ENCODE results near the gene ATL1.

ATL1 gene

DNA sequence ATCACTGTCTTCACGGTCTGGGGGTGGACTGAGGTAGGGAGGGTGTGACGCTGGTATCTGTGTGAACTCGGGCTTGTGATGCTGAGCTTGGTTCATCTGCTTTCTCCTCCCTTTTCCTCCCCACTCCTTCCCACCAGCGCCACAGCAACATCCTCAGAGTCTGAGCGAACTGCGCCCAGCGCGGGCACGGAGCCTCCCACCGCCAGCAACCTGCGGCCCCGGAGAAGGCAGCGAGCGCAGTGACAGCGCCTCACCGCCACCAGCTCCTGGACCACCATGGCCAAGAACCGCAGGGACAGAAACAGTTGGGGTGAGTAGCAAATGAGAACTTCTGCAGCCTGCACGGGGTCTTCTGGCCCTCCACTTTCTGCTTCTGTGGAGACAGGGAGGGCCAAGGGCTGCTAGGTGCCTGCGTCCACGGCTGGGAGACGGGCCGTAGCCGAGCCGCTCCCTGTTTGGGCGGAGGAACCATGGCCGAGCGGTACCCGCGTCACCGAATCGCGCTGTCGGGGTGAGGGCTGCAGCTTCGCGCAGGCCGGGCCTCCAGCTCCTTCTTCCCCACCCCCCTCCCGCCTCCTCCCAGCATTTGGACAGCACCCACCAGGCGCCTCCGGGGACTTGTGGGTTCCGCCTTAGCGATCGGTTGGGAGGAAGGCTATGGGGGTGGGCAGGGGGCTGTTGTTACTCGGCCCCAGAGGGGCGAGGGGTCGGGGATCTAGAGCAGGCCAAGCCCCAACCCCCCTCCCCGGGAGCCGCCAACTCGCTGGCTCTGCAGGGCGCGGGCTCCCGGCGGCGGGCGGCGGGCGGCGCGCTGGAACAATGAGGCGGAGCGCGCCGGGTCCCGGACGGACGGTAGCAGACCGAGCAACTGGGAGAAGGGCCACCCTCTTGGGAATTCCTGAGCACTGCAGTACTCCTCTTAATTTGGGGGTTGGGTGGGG is at the start of gene ATL1:
TSS of gene ATL1 (plus strand) at position 156 of the 941 bp plus-strand sequence. CDS start at position 277, 121 bp downstream.
- peak; percentile 57 for DNase-seq

- no peak for DNase-seq
Observed at GRCh38 chr14:50510157-50510556, 49.8 kb upstream of the ATL1 start.

DNA sequence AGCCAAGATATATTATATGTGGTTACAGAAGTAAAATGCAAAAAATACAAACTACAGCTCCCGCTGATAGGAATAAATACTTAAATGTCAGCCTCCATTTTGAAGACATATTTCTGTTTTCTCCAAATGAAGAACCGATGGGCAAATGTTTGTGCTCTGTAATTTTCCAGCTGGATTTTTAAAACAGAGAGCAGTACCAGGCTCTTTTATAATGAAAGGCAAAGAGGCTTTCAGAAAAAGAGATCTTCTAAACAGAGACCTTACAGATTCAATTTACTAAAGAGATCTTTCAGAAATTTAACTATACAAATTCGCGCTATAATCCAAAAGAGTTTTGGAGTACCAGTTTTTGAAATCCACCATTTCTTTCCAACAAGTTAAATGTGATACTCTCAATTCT is 47.5 kb upstream of the ATL1 start:
- DNase-seq, result no peak

GRCh38 chr14:50516091-50516490 is 43.9 kb upstream of the ATL1 start:
- no peak for DNase-seq

- no peak for DNase-seq
Observed at GRCh38 chr14:50520947-50521815, 38.8 kb upstream of the ATL1 start.

DNA sequence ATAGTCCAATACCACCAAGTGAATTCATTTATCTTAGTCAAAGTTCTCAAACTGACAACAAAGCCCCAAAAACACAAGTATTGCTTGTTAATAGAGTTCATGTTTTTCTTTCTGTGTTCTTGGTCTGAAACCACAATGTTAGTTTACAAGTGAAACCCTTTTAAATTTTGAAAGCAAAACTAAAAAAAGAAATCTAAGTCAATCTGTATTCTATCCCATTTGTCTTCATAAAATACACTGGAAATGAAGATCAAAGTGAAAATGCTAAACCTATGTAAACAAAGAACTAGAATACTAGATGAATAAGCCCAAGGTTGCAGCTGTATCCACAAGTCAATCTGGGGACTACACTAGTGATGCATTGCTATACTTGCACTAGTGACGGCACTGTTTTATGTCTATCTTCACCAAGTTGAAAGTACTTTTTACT is 38.0 kb upstream of the ATL1 start:
- no peak for DNase-seq

GRCh38 chr14:50523271-50524041 is 36.5 kb upstream of the ATL1 start:
- DNase-seq, result no peak

DNA sequence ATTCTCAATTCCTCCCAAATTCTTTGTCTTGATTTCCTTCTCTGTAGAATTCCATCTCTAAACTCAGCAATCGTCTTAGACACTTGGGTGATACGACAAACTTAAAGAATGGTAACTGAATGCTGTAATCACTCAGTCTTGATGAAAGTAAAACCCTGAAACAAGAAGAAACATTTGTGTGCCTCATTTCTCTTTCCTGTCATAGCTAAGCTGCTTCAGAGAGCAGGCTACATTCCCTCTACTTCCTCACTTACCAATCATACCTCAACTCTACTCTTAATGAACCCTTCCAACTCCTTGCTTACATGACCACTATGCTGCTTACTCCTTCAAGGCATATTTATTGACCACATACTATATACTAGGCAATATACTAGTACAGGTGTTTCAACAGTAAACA is 35.9 kb upstream of the ATL1 start:
- DNase-seq, result no peak

DNA sequence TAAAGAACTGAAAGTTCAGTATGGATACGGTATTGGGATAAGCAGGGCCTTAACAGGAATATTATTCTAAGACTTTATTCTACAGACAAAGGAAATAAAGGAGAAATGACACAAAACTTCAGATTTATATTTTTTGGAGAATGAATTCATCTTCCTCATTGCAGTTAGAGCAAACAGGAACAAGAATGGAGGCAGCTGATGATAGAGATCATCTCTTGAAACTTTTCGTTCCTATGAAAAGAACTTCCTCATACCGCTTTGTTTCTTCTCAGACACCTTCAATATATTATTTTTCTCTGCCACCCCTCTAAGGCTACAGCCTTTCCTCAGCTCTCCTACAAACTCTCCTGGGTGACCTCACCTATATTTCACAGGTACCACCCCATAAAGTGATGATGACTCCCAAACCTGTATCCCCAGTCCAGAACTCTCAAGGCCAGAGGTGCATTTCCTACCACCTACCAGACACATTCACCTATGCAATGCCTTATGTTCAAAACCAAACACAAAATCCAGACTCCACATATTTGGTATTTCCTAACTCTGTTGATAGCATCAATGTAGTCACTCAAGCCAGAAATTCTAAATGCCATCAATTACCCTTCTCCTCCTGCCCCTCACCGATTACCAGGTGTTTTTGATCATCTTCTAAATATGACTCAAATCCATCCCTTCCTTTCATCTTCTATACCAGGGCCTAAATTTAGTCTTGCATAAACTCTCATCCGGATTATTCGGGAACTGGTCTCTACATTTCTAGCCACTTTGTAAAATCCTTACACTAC is 35.0 kb upstream of the ATL1 start:
- DNase-seq, result no peak

DNA sequence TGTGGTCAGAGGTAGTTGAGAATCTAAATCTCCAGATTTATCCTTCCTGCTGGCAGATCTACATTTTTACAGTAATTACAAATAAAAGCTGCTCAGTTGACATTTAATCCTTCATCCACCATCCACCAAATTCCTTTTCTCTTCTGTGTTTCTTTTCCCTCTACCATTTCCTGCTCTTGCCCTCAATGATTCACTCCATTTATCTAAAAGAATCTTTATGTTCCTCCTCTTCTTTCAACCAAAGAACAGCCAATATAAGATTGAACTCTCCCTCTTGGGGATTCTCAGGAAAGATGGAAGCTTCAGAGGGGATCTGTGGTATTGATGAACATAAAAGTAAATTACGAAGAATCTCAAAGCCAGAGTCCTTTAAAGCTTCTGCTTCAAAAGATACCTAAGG is 31.9 kb upstream of the ATL1 start:
- DNase-seq, result no peak

DNA sequence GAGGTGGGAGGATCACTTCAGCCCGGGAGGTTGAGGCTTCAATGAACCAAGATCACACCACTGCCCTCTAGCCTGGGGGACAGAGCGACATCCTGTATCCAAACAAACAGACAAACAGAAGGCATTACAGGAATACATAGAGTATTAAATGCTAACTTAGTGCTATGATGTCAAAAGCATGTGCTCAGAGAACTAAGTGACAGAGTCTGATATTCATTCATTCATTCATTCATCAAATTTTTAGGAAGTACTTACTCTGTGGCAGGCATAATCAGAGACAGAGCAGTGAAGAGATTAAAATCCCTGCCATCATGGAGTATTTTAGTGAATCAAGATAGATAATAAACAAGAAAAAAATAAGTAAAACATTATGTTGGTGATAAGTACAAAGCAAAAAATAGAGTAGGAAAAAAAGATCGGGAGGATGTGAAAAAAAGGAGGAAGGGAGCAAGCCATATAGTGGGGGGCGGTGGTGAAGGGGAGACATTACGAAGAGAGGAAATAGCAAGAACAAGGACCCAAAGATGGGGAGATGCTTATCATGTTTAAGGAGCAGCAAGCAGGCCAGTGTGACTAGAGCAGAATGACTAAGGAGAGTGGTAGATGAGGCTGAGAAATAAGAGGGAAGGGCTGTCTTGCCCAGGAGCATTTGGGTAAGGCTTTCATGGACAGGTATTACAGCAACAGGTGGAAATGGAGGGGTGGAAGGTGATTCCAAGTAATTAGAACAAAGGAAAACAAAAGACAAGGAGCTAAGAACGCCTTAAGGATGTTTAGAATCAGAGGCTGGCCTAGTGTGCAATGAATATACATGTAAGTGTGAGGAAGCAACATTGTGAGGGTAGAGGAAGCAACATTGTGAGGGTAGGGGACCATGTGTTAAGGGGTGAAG is 30.4 kb upstream of the ATL1 start:
- no peak for DNase-seq

GRCh38 chr14:50530358-50530757 is 29.6 kb upstream of the ATL1 start:
- DNase-seq, result no peak

- DNase-seq, result no peak
Observed at GRCh38 chr14:50530794-50531365, 29.1 kb upstream of the ATL1 start.

- DNase-seq, result no peak
Observed at GRCh38 chr14:50531595-50532501, 28.1 kb upstream of the ATL1 start.

DNA sequence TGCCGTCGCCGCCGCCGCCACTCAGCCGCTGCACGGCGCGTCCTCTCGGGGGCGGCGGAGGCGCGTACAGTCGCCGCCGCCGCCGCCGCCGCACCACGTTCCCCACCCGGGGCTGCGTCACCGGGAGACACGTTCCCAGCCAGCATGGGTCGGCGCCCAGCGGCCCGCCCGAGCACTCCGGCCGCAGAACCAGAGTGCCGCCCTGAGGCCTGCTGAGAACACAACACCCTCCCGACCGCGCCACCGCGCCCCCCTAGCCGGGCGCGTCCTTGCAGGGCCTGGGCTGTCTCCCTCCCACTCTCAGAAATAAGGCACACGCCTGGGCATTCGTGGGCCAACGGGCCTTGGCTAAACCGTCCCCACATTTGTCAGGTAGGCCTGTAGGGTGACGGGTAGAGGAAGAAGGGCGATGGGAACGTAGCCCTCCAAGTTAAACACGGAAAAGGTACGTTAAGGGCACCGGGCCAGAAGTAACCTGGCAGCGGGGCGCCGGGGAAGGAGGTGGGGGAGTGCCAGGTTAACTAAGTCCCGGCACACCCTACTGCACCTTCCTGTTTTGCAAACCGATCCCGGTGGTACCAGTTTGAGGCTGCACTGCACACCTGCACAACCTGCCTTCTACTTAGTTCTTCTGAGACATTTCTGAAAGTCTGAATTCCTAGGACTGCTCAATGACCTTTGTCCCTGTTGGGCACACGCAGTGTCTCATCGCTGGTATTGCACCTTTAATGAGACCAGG is 27.3 kb upstream of the ATL1 start, which contains the start of gene MAP4K5:
TSS of gene MAP4K5 (minus strand) at position 68 of the 739 bp plus-strand sequence. CDS start 520 bp downstream, outside the sequence.
- peak; percentile 78 for DNase-seq

- no peak for DNase-seq
Observed at GRCh38 chr14:50533241-50533705, 26.7 kb upstream of the ATL1 start.

DNA sequence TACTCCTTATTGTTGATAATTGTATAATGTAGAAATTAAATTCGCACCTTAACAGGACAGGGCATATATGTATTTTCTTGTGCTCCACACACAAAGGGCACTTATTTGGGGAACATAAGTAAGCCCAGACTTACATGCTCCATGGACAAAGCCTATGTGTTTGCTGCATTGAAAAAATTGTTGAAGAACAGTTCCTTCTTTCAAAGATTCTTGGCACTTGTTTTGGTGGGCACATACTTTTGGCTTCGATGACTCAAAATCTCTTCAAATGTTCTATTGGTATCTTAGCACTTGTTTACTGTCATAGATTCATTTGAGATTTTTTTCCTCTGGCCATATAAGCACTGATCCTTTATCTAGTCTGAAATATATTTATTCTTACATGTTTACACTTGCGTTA is 26.1 kb upstream of the ATL1 start:
- no peak for DNase-seq

GRCh38 chr14:50534416-50534815 is 25.5 kb upstream of the ATL1 start:
- DNase-seq, result no peak
